ENCODE data around the gene MCU. TPM values are rescaled to one million over a fixed set of nuclear protein-coding genes. Genes with fewer than 3 reads are reported as not detected.

The MCU gene
- total RNA-seq, 1 experiment from 2014 or later, result 26.8 TPM

GRCh38 chr10:72762042-72762441 lies 70.1 kb downstream of the MCU start:
- H3K9ac ChIP-seq (ENCODE audit: low read length), result no peak overlapping the region
- no peak overlapping the region for H3K27ac ChIP-seq (ENCODE audit: low read depth, low read length)
- no peak for DNase-seq (ENCODE audit: low read depth, low spot score)
- no peaks in the 10 kb centered on the region for H3K27me3 ChIP-seq (ENCODE audit: insufficient read depth, low read length)
- H3K4me3 ChIP-seq (replicated peaks in 1 of 2; ENCODE audit: low read depth in 1 of 2, low read length in 2 of 2), result no peak overlapping the region
- ChIA-PET POLR2A (no interaction called here), CTCF (no interaction called here), RAD21 (ENCODE audit: low non-redundant PET in 1 of 2, low total read pairs in 2 of 2, uncharacterized antibody in 2 of 2, unreplicated experiment in 2 of 2) (no interaction called here)
- no peak overlapping the region for H3K4me2 ChIP-seq (ENCODE audit: low read length)
- BruUV-seq (replicated peaks), result no TSS peak
- H2AFZ ChIP-seq (ENCODE audit: low read depth, low read length, poor library complexity, severe bottlenecking), result no peak overlapping the region
- no peak for ATAC-seq
- 0 out of 2 replicates have a peak, but pooled peaks cover 12% of the 10 kb centered on the region for H3K79me2 ChIP-seq (ENCODE audit: insufficient read depth, low read length)
- H3K9me2 ChIP-seq (ENCODE audit: insufficient read depth), result no peaks in the 10 kb centered on the region
- intact Hi-C loops (cut with micrococcal nuclease), result no loop called here
- TF ChIP-seq ATF3 (IDR thresholded peaks at IDR 0.05) (no peak), ZBTB33 (IDR thresholded peaks at IDR 0.05; ENCODE audit: extremely low read depth, insufficient replicate concordance, low read length) (no peak), POLR2AphosphoS5 (IDR thresholded peaks at IDR 0.05; ENCODE audit: low read depth, low read length) (no peak)
- H3K4me1 ChIP-seq (ENCODE audit: control insufficient read depth in 1 of 2, insufficient read depth in 2 of 2, low read length in 2 of 2), result peaks cover 9 to 13% of the 10 kb centered on the region in 2 experiments; a peak in 3 of 4 replicates
- no peaks in the 10 kb centered on the region for H3K9me3 ChIP-seq (ENCODE audit: control insufficient read depth in 1 of 2, insufficient read depth in 1 of 2, low read depth in 1 of 2, low read length in 2 of 2)
- H3K36me3 ChIP-seq (ENCODE audit: control insufficient read depth in 1 of 2, insufficient read depth in 2 of 2, low read length in 2 of 2), result no peaks in the 10 kb centered on the region
- H4K20me1 ChIP-seq (ENCODE audit: insufficient read depth), result no peaks in the 10 kb centered on the region; the same call in 1 of the 2 replicates

- ChIA-PET POLR2A (interaction anchor here (1.6 kb wide), 1 partner anchor 14 kb away, joined by 3 read pairs; no protein-coding TSS in a partner anchor), CTCF (no interaction called here), RAD21 (ENCODE audit: low non-redundant PET in 1 of 2, low total read pairs in 2 of 2, uncharacterized antibody in 2 of 2, unreplicated experiment in 2 of 2) (no interaction called here)
- TF ChIP-seq YY1 (IDR thresholded peaks at IDR 0.05; ENCODE audit: extremely low read depth, insufficient replicate concordance, low read depth, low read length), result no peak
- TF ChIP-seq POLR2AphosphoS5 (IDR thresholded peaks at IDR 0.05; ENCODE audit: low read depth, low read length), result no peak
- TF ChIP-seq ZFX (IDR thresholded peaks at IDR 0.05), result no peak
- TF ChIP-seq REST (IDR thresholded peaks at IDR 0.05; ENCODE audit: low read depth), result no peak
- Histone ChIP-seq H3K4me2 (ENCODE audit: low read length) (no peak overlapping the region), H3K9me3 (ENCODE audit: control insufficient read depth in 1 of 2, insufficient read depth in 1 of 2, low read depth in 1 of 2, low read length in 2 of 2) (no peaks in the 10 kb centered on the region), H3K79me2 (ENCODE audit: insufficient read depth, low read length) (peaks cover 13% of the 10 kb centered on the region; the same call in 1 of the 2 replicates), H3K4me3 (replicated peaks in 1 of 2; ENCODE audit: low read depth in 1 of 2, low read length in 2 of 2) (no peak overlapping the region), H3K36me3 (ENCODE audit: control insufficient read depth in 1 of 2, insufficient read depth in 2 of 2, low read length in 2 of 2) (no peaks in the 10 kb centered on the region), H3K4me1 (ENCODE audit: control insufficient read depth in 1 of 2, insufficient read depth in 2 of 2, low read length in 2 of 2) (peaks cover 9 to 13% of the 10 kb centered on the region in 2 experiments; a peak in 3 of 4 replicates), H3K9me2 (ENCODE audit: insufficient read depth) (no peaks in the 10 kb centered on the region), H3K9ac (ENCODE audit: low read length) (no peak overlapping the region), H2AFZ (ENCODE audit: low read depth, low read length, poor library complexity, severe bottlenecking) (no peak overlapping the region), H3K27me3 (ENCODE audit: insufficient read depth, low read length) (no peaks in the 10 kb centered on the region), H3K27ac (ENCODE audit: low read depth, low read length) (no peak overlapping the region), H4K20me1 (ENCODE audit: insufficient read depth) (no peaks in the 10 kb centered on the region; the same call in 1 of the 2 replicates)
- BruUV-seq (replicated peaks), result no TSS peak
- intact Hi-C loops (cut with micrococcal nuclease), result no loop called here
- DNase-seq (ENCODE audit: low read depth, low spot score) (no peak), ATAC-seq (no peak)
Measured at GRCh38 chr10:72763201-72763600, 71.3 kb downstream of the MCU start.

All from HCT116 (cell line).